GM12878 (cell line): ENCODE data around the gene TGFB1. TPM values are rescaled to one million over a fixed set of nuclear protein-coding genes. Genes with fewer than 3 reads are reported as not detected.

Experiments
- ATAC-seq: fragments of 200-7000 bp; cut with Tn5 transposase; 3 replicates; pipeline ENCODE4 v1.9.1; 2020; ENCODE audit warnings: mild to moderate bottlenecking, moderate library complexity
- BruUV-seq: library from RNA; stranded (reverse); fragments of 400-500 nt; replicated peaks from 2 replicates; lab custom pipeline; 2021; lab: Mats Ljungman, UMichigan
- CTCF ChIA-PET: fragments of 300-600 bp; sonication (Branson Sonifier 250); formaldehyde crosslinking; extraction: SDS; loops from one replicate; lab custom pipeline; 2021; ENCODE audit warnings: inconsistent platforms; lab: Yijun Ruan, JAX
- POLR2A ChIA-PET: fragments of 350-600 bp; formaldehyde crosslinking; extraction: SDS; loops from one replicate; lab custom pipeline; 2021; ENCODE audit warnings: inconsistent platforms; lab: Charles Lee
- RAD21 ChIA-PET: fragments of 300-600 bp; sonication (Branson Sonifier 250); formaldehyde crosslinking; loops from one replicate; lab custom pipeline; 2023; ENCODE audit warnings: antibody characterized with exemption; ENCODE audit not compliant: unreplicated experiment; lab: Charles Lee
- SMC1A ChIA-PET: fragments of 300-600 bp; sonication (Branson Sonifier 250); formaldehyde crosslinking; loops from one replicate; lab custom pipeline; 2023; ENCODE audit not compliant: unreplicated experiment, uncharacterized antibody; lab: Charles Lee
- DNase-seq: peaks from one replicate; pipeline ENCODE4 v3.0.0-alpha.2; 2011; ENCODE audit warnings: low read depth, low spot score
- FAIRE-seq: peaks from 3 replicates; lab custom pipeline; 2011; peaks lifted over from hg19 to GRCh38; lab: Jason Lieb, UNC
- H2AFZ ChIP-seq: 2 replicates; pipeline ENCODE4 v1.6.0; 2011; ENCODE audit warnings: low read depth, low read length, control low read depth; ENCODE audit not compliant: control insufficient read depth
- H3K27ac ChIP-seq: 2 replicates; pipeline ENCODE4 v1.5.1; 2011; ENCODE audit warnings: control low read depth; ENCODE audit not compliant: control insufficient read depth, insufficient read depth
- H3K27me3 ChIP-seq, 2 experiments: replicated peaks in 1 of 2; 2 replicates each; pipeline versions ENCODE4 v1.6.0 to v1.6.1; 2011; ENCODE audit warnings: low read length in 1 of 2; ENCODE audit not compliant: control insufficient read depth in 2 of 2, insufficient read depth in 2 of 2
- H3K36me3 ChIP-seq, 2 experiments: 2 replicates each; pipeline ENCODE4 v1.5.1; 2011; ENCODE audit warnings: low read length in 1 of 2; ENCODE audit not compliant: control insufficient read depth in 2 of 2, insufficient read depth in 2 of 2
- H3K4me1 ChIP-seq: 2 replicates; pipeline ENCODE4 v1.6.1; 2011; ENCODE audit warnings: mild to moderate bottlenecking, low read length, moderate library complexity, mixed read lengths; ENCODE audit not compliant: control insufficient read depth, insufficient read depth
- H3K4me2 ChIP-seq: 2 replicates; pipeline ENCODE4 v1.6.0; 2011; ENCODE audit warnings: control low read depth; ENCODE audit not compliant: control insufficient read depth, insufficient read depth
- H3K4me3 ChIP-seq: fragments of 200-600 bp; sonication (generic); 2 replicates; pipeline ENCODE4 v1.5.1; 2016
- H3K79me2 ChIP-seq: 2 replicates; pipeline ENCODE4 v1.6.0; 2011; ENCODE audit warnings: low read length; ENCODE audit not compliant: control insufficient read depth, insufficient read depth
- H3K9ac ChIP-seq: 2 replicates; pipeline ENCODE4 v1.8.0; 2011; ENCODE audit warnings: low read length, control low read depth, mixed read lengths; ENCODE audit not compliant: control insufficient read depth, insufficient read depth
- H3K9me3 ChIP-seq: replicated peaks from 3 replicates; pipeline ENCODE4 v1.5.1; 2011; ENCODE audit warnings: mild to moderate bottlenecking, low read length; ENCODE audit not compliant: control insufficient read depth, insufficient read depth
- H4K20me1 ChIP-seq: 2 replicates; pipeline ENCODE4 v1.6.0; 2011; ENCODE audit not compliant: control insufficient read depth, insufficient read depth
- ATF7 ChIP-seq: fragments of 450-650 bp; IDR thresholded peaks from 2 replicates; pipeline ENCODE4 v1.6.1; 2016; ENCODE audit warnings: low read depth, mild to moderate bottlenecking
- BCL3 ChIP-seq: IDR thresholded peaks from 2 replicates; pipeline ENCODE4 v1.6.1; 2011; ENCODE audit warnings: borderline replicate concordance, low read depth, mild to moderate bottlenecking, moderate library complexity, low read length; ENCODE audit not compliant: insufficient read depth, poor library complexity, severe bottlenecking
- CTCF ChIP-seq, 3 experiments: IDR thresholded peaks in 2 of 3; conservative IDR thresholded peaks in 1 of 3; 2 replicates each; pipeline ENCODE4 v1.5.1; 2011; ENCODE audit warnings: low read depth in 3 of 3, low read length in 3 of 3, mild to moderate bottlenecking in 3 of 3, control low read depth in 2 of 3, moderate library complexity in 2 of 3, inconsistent platforms in 1 of 3, mixed read lengths in 1 of 3; ENCODE audit not compliant: control insufficient read depth in 2 of 3, insufficient read depth in 1 of 3; ENCODE audit errors: extremely low read depth in 1 of 3
- FOS ChIP-seq: IDR thresholded peaks from 3 replicates; pipeline ENCODE4 v1.6.1; 2011; ENCODE audit warnings: borderline replicate concordance; ENCODE audit not compliant: insufficient read length; ENCODE audit errors: extremely low read depth
- HDGF ChIP-seq: fragments of 450-650 bp; IDR thresholded peaks from 2 replicates; pipeline ENCODE4 v1.6.1; 2016; ENCODE audit warnings: antibody characterized with exemption
- IKZF1 ChIP-seq: fragments of 450-650 bp; conservative IDR thresholded peaks from 2 replicates; pipeline ENCODE4 v1.6.1; 2017; ENCODE audit warnings: antibody characterized with exemption, mild to moderate bottlenecking
- JUNB ChIP-seq: IDR thresholded peaks from 2 replicates; pipeline ENCODE4 v1.6.1; 2016; ENCODE audit warnings: antibody characterized with exemption, mild to moderate bottlenecking
- KDM1A ChIP-seq: fragments of 200-600 bp; sonication (generic); IDR thresholded peaks from 2 replicates; pipeline ENCODE4 v1.6.1; 2016; ENCODE audit warnings: borderline replicate concordance
- MTA3 ChIP-seq: IDR thresholded peaks from 2 replicates; pipeline ENCODE4 v1.6.1; 2012; ENCODE audit warnings: low read length, inconsistent platforms, borderline replicate concordance
- NKRF ChIP-seq: fragments of 450-650 bp; conservative IDR thresholded peaks from 2 replicates; pipeline ENCODE4 v1.6.1; 2017; ENCODE audit warnings: mild to moderate bottlenecking, moderate library complexity
- NR2C2 ChIP-seq: IDR thresholded peaks from 2 replicates; pipeline ENCODE4 v1.6.1; 2011; ENCODE audit warnings: borderline replicate concordance, low read depth; ENCODE audit not compliant: control insufficient read depth, insufficient read length
- PKNOX1 ChIP-seq: fragments of 450-650 bp; IDR thresholded peaks from 2 replicates; pipeline ENCODE4 v1.6.1; 2016; ENCODE audit warnings: mild to moderate bottlenecking
- POLR2A ChIP-seq: IDR thresholded peaks from 2 replicates; pipeline ENCODE4 v1.6.1; 2011; ENCODE audit warnings: low read depth, mild to moderate bottlenecking, low read length
- RAD21 ChIP-seq: IDR thresholded peaks from 2 replicates; pipeline ENCODE4 v1.6.1; 2011; ENCODE audit warnings: mild to moderate bottlenecking, low read depth, low read length, moderate library complexity; ENCODE audit not compliant: insufficient read depth
- TCF12 ChIP-seq: IDR thresholded peaks from 2 replicates; pipeline ENCODE4 v1.6.1; 2011; ENCODE audit warnings: low read depth, mild to moderate bottlenecking, low read length
- YY1 ChIP-seq: IDR thresholded peaks from 2 replicates; pipeline ENCODE4 v1.6.1; 2011; ENCODE audit warnings: low read depth, mild to moderate bottlenecking, low read length
- ZNF274 ChIP-seq: IDR thresholded peaks from one replicate; pipeline ENCODE4 v1.8.0; 2011; ENCODE audit not compliant: insufficient read length, insufficient read depth
- WGBS: methylation state at CpG from one replicate; pipeline ENCODE4 v1.1.6; 2016; ENCODE audit warnings: low lambda C conversion rate; ENCODE audit not compliant: insufficient replicate concordance, insufficient coverage; ENCODE audit errors: missing lambda C conversion rate; 5-methylcytosine and 5-hydroxymethylcytosine counted together
- in situ Hi-C: fragments of 300-500 bp; cut with MboI; formaldehyde crosslinking; loops from 9 replicates; pipeline ENCODE4 v1.14.3; 2018; ENCODE audit warnings: mixed read lengths
- intact Hi-C: fragments of 100-400 bp; cut with micrococcal nuclease; formaldehyde crosslinking; loops from one replicate; pipeline ENCODE4 v1.14.2; 2022; ENCODE audit not compliant: unreplicated experiment
- polyA plus RNA-seq, 11 experiments: library from polyadenylated mRNA; depleted of rRNA in 4 of 11; unstranded in 6 of 11; stranded (reverse) in 5 of 11; fragments of >200 nt; fragmentation: Nextera tagmentation in 4 of 11; fragmentation: Illumina TruSeq in 1 of 11; extraction: Ambion mirVana in 4 of 11; extraction: Trizol in 1 of 11; gene quantifications; 1 replicate in 1 of 11; 2 replicates in 10 of 11; pipeline versions ENCODE4 v1.2.1 to v1.2.3, GENCODE V29; 2011 to 2016; ENCODE audit warnings: inconsistent platforms in 2 of 11, missing spikeins in 2 of 11, low read depth in 1 of 11
- total RNA-seq, 4 experiments: library from RNA; depleted of rRNA in 3 of 4; stranded (reverse); fragments of >200 nt in 3 of 4; fragmentation: Illumina TruSeq in 1 of 4; extraction: Trizol in 1 of 4; gene quantifications; 2 replicates each; pipeline versions ENCODE4 v1.2.1 to v1.2.3, GENCODE V29; 2013 to 2021

Gene TGFB1
- total and polyA plus RNA-seq, 10 of the 15 experiments (the other 5 are each of a cell fraction or from before 2014, with no cell fraction given) = 0.23 to 120 (median 10.9) TPM

- TF ChIP-seq NKRF (no peak), TCF12 (no peak), JUNB (no peak), ATF7 (peak; percentile 71), NR2C2 (no peak), FOS (no peak), PKNOX1 (0 out of 2 replicates have a peak, but pooled peaks have one; percentile 21), POLR2A (no peak)
Measured at GRCh38 chr19:41367848-41368301, 14.2 kb upstream of the TGFB1 start (continued).

GRCh38 chr19:41366089-41366488, 12.4 kb upstream of the TGFB1 start:
- in situ Hi-C loops = no loop called here
- TF ChIP-seq IKZF1 (no peak), CTCF (IDR thresholded peaks at IDR 0.05 in 2 of 3, conservative IDR thresholded peaks at IDR 0.05 in 1 of 3; ENCODE audit: control insufficient read depth in 2 of 3, extremely low read depth in 1 of 3, insufficient read depth in 1 of 3, low read depth in 3 of 3, low read length in 3 of 3) (peak; percentile 10 to 54 (median 48); a peak in 4 of 6 replicates), MTA3 (no peak), RAD21 (peak; percentile 28; the same call in 1 of the 2 replicates), BCL3 (no peak), KDM1A (no peak), YY1 (peak; percentile 88), ZNF274 (no peak), HDGF (0 out of 2 replicates have a peak, but pooled peaks have one; percentile 19)
- H4K20me1 ChIP-seq = no peaks in the 10 kb centered on the region
- no peaks in the 10 kb centered on the region for H3K36me3 ChIP-seq
- peaks cover 28% of the 10 kb centered on the region for H3K4me1 ChIP-seq
- FAIRE-seq = no peak
- ChIA-PET RAD21 (interaction anchor here (0.7 to 4.3 kb wide), 5 partner anchors 14 to 534 kb away, joined by 3 to 41 read pairs (median 15); partner anchors contain the start of genes HNRNPUL1 and TGFB1), POLR2A (interaction anchor here (0.6 to 3.3 kb wide), 6 partner anchors 10 to 189 kb away, joined by 4 to 46 read pairs (median 6); partner anchors contain the start of gene TGFB1), CTCF (interaction anchor here (0.6 to 9.3 kb wide), 10 partner anchors 12 to 762 kb away, joined by 3 to 91 read pairs (median 4); partner anchors contain the start of gene TGFB1), SMC1A (interaction anchor here (1.1 to 4.7 kb wide), 3 partner anchors 12 to 18 kb away, joined by 3 to 24 read pairs (median 12); partner anchors contain the start of gene TMEM91)
- H3K4me2 ChIP-seq = peak overlapping the region; percentile 49; the same call in 1 of the 2 replicates
- WGBS = 95% methylated on average over 1 of the region's 1 CpG
- H3K9ac ChIP-seq = no peak overlapping the region
- no peaks in the 10 kb centered on the region for H3K27me3 ChIP-seq
- no peak overlapping the region for H3K4me3 ChIP-seq
- intact Hi-C loops = no loop called here
- BruUV-seq = TSS peak; percentile 46
- no peak overlapping the region for H3K27ac ChIP-seq
- DNase-seq = no peak
- peaks cover 27% of the 10 kb centered on the region for H3K79me2 ChIP-seq
- no peaks in the 10 kb centered on the region for H3K9me3 ChIP-seq
- no peak overlapping the region for H2AFZ ChIP-seq
- no peak for ATAC-seq
